Measurements from ENCODE around the gene HMG20B.

HMG20B gene

GRCh38 chr19:3608079-3608641 lies 35.4 kb downstream of the HMG20B start:
- Histone ChIP-seq H2AK5ac (ENCODE audit: low read length, severe bottlenecking) (peak overlapping the region; percentile 78), H4K91ac (ENCODE audit: low read length) (peak overlapping the region; percentile 12), H3K9ac (ENCODE audit: low read length) (peak overlapping the region; percentile 82), H3K79me1 (replicated peaks; ENCODE audit: low read length, poor library complexity, severe bottlenecking) (peaks cover 27% of the 10 kb centered on the region), H2BK12ac (ENCODE audit: low read length in 2 of 2) (peak overlapping the region; percentile 41 to 45), H3K18ac (ENCODE audit: low read depth in 1 of 2, low read length in 2 of 2) (peak overlapping the region; percentile 56 to 79), H3K27me3 (ENCODE audit: control insufficient read depth in 1 of 2, insufficient read depth in 1 of 2, low read length in 2 of 2) (no peaks in the 10 kb centered on the region), H3K14ac (ENCODE audit: low read length in 2 of 2) (no peak overlapping the region), H4K8ac (ENCODE audit: low read length) (peak overlapping the region; percentile 96), H3K9me3 (ENCODE audit: control insufficient read depth, low read length) (no peaks in the 10 kb centered on the region), H3K23ac (ENCODE audit: low read length in 2 of 2) (no peak overlapping the region), H2BK15ac (ENCODE audit: low read depth, poor library complexity, severe bottlenecking) (no peak overlapping the region), H2AFZ (ENCODE audit: low read depth, low read length) (peak overlapping the region; percentile 11), H2BK120ac (ENCODE audit: low read depth, low read length) (peak overlapping the region; percentile 50), H3K4me2 (ENCODE audit: low read length, poor library complexity, severe bottlenecking) (peak overlapping the region; percentile 93), H3K4me3 (ENCODE audit: insufficient read depth in 1 of 2, low read depth in 1 of 2, low read length in 2 of 2) (peak overlapping the region in 1 of 2 experiments; percentile 86), H3K36me3 (ENCODE audit: control insufficient read depth in 1 of 2, insufficient read depth in 2 of 2, low read depth in 1 of 2, low read length in 2 of 2) (peaks cover 17 to 43% of the 10 kb centered on the region in 2 experiments), H3K27ac (ENCODE audit: low read length, poor library complexity, severe bottlenecking) (peak overlapping the region; percentile 76), H3K4ac (ENCODE audit: low read depth in 1 of 2, low read length in 2 of 2) (peak overlapping the region; percentile 8 to 16), H3K4me1 (ENCODE audit: control insufficient read depth, insufficient read depth, low read depth, low read length) (peaks cover 51% of the 10 kb centered on the region), H2BK5ac (ENCODE audit: low read depth, low read length, poor library complexity, severe bottlenecking) (peak overlapping the region; percentile 0)
- DNase-seq: no peak
- 76% methylated on average over 3 of the region's 3 CpGs for WGBS

GRCh38 chr19:3608750-3609322 lies 36.1 kb downstream of the HMG20B start:
- 89% methylated on average over 21 of the region's 21 CpGs for WGBS
- H3K18ac ChIP-seq (ENCODE audit: low read depth in 1 of 2, low read length in 2 of 2): peak overlapping the region in 1 of 2 experiments; percentile 67
- H3K23ac ChIP-seq (ENCODE audit: low read length in 2 of 2): no peak overlapping the region
- peak overlapping the region; percentile 1 for H4K8ac ChIP-seq (ENCODE audit: low read length)
- no peak for DNase-seq
- no peak overlapping the region for H3K27ac ChIP-seq (ENCODE audit: low read length, poor library complexity, severe bottlenecking)
- no peak overlapping the region for H2AFZ ChIP-seq (ENCODE audit: low read depth, low read length)
- H2BK120ac ChIP-seq (ENCODE audit: low read depth, low read length): peak overlapping the region; percentile 50
- peak overlapping the region; percentile 23 for H4K91ac ChIP-seq (ENCODE audit: low read length)
- peaks cover 17 to 48% of the 10 kb centered on the region in 2 experiments for H3K36me3 ChIP-seq (ENCODE audit: control insufficient read depth in 1 of 2, insufficient read depth in 2 of 2, low read depth in 1 of 2, low read length in 2 of 2)
- peaks cover 22% of the 10 kb centered on the region for H3K79me1 ChIP-seq (replicated peaks; ENCODE audit: low read length, poor library complexity, severe bottlenecking)
- H2BK12ac ChIP-seq (ENCODE audit: low read length in 2 of 2): peak overlapping the region in 1 of 2 experiments; percentile 45
- peak overlapping the region; percentile 3 for H2BK5ac ChIP-seq (ENCODE audit: low read depth, low read length, poor library complexity, severe bottlenecking)
- no peak overlapping the region for H3K14ac ChIP-seq (ENCODE audit: low read length in 2 of 2)
- no peaks in the 10 kb centered on the region for H3K27me3 ChIP-seq (ENCODE audit: control insufficient read depth in 1 of 2, insufficient read depth in 1 of 2, low read length in 2 of 2)
- H3K4ac ChIP-seq (ENCODE audit: low read depth in 1 of 2, low read length in 2 of 2): peak overlapping the region in 1 of 2 experiments; percentile 9
- no peak overlapping the region for H2BK15ac ChIP-seq (ENCODE audit: low read depth, poor library complexity, severe bottlenecking)
- no peaks in the 10 kb centered on the region for H3K9me3 ChIP-seq (ENCODE audit: control insufficient read depth, low read length)
- H3K9ac ChIP-seq (ENCODE audit: low read length): no peak overlapping the region
- peak overlapping the region; percentile 43 for H2AK5ac ChIP-seq (ENCODE audit: low read length, severe bottlenecking)
- H3K4me1 ChIP-seq (ENCODE audit: control insufficient read depth, insufficient read depth, low read depth, low read length): peaks cover 48% of the 10 kb centered on the region
- H3K4me2 ChIP-seq (ENCODE audit: low read length, poor library complexity, severe bottlenecking): peak overlapping the region; percentile 11
- no peak overlapping the region for H3K4me3 ChIP-seq (ENCODE audit: insufficient read depth in 1 of 2, low read depth in 1 of 2, low read length in 2 of 2)

GRCh38 chr19:3609779-3610719 lies 37.3 kb downstream of the HMG20B start:
- DNase-seq: no peak
- Histone ChIP-seq H3K9ac (ENCODE audit: low read length) (no peak overlapping the region), H4K8ac (ENCODE audit: low read length) (no peak overlapping the region), H3K27me3 (ENCODE audit: control insufficient read depth in 1 of 2, insufficient read depth in 1 of 2, low read length in 2 of 2) (no peaks in the 10 kb centered on the region), H2AK5ac (ENCODE audit: low read length, severe bottlenecking) (peak overlapping the region; percentile 8), H2BK120ac (ENCODE audit: low read depth, low read length) (no peak overlapping the region), H3K27ac (ENCODE audit: low read length, poor library complexity, severe bottlenecking) (no peak overlapping the region), H2BK15ac (ENCODE audit: low read depth, poor library complexity, severe bottlenecking) (peak overlapping the region; percentile 23), H2BK12ac (ENCODE audit: low read length in 2 of 2) (no peak overlapping the region), H2AFZ (ENCODE audit: low read depth, low read length) (no peak overlapping the region), H3K23ac (ENCODE audit: low read length in 2 of 2) (no peak overlapping the region), H3K4ac (ENCODE audit: low read depth in 1 of 2, low read length in 2 of 2) (no peak overlapping the region), H3K18ac (ENCODE audit: low read depth in 1 of 2, low read length in 2 of 2) (no peak overlapping the region), H4K91ac (ENCODE audit: low read length) (peak overlapping the region; percentile 32), H3K36me3 (ENCODE audit: control insufficient read depth in 1 of 2, insufficient read depth in 2 of 2, low read depth in 1 of 2, low read length in 2 of 2) (peaks cover 17 to 60% of the 10 kb centered on the region in 2 experiments), H3K4me1 (ENCODE audit: control insufficient read depth, insufficient read depth, low read depth, low read length) (peaks cover 41% of the 10 kb centered on the region), H3K9me3 (ENCODE audit: control insufficient read depth, low read length) (no peaks in the 10 kb centered on the region), H2BK5ac (ENCODE audit: low read depth, low read length, poor library complexity, severe bottlenecking) (no peak overlapping the region), H3K14ac (ENCODE audit: low read length in 2 of 2) (no peak overlapping the region), H3K4me2 (ENCODE audit: low read length, poor library complexity, severe bottlenecking) (no peak overlapping the region), H3K79me1 (replicated peaks; ENCODE audit: low read length, poor library complexity, severe bottlenecking) (peaks cover 14% of the 10 kb centered on the region), H3K4me3 (ENCODE audit: insufficient read depth in 1 of 2, low read depth in 1 of 2, low read length in 2 of 2) (no peak overlapping the region)
- WGBS: 90% methylated on average over 22 of the region's 24 CpGs

Data from mesenchymal stem cell (in vitro differentiated cells and primary cell).